GM12891 (cell line): Measurements from ENCODE around the gene OR2T4.

Experiments
- POLR2A ChIP-seq: IDR thresholded peaks from 2 replicates; pipeline ENCODE4 v1.6.1; 2011; ENCODE audit warnings: low read depth, low read length, control low read depth
- POLR2AphosphoS5 ChIP-seq: IDR thresholded peaks from 2 replicates; pipeline ENCODE4 v1.6.1; 2011; ENCODE audit warnings: low read depth, low read length, control low read depth
- TAF1 ChIP-seq: IDR thresholded peaks from 2 replicates; pipeline ENCODE4 v1.6.1; 2011; ENCODE audit warnings: low read depth, low read length, control low read depth

DNA sequence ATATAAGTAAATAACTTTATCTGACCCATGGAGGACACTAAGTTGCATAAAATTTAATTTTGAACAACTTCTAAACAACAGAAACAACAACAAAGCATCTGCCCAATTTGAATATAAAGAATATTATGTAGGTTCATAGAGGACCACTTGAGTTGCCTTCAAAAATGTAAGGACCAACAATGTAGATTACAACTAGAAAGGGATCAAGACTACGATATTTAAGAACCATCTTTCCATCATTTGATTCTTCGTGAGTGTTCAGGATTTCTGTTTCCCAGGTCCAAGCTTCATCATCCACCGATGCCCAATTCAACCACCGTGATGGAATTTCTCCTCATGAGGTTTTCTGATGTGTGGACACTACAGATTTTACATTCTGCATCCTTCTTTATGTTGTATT, 13.0 kb upstream of the OR2T4 start, which contains the start of gene OR14C36:
- no peak for TF ChIP-seq POLR2A
- TF ChIP-seq TAF1 = no peak
- no peak for TF ChIP-seq POLR2AphosphoS5
